KMS-11 (cell line): ENCODE data around the gene CIAO3.
"Not testable (repeated sequence)": the region's sequence is repeated elsewhere in the genome, so short reads cannot be mapped to it uniquely, and the experiment has no call there.

ENCODE experiments used
- H2AFZ ChIP-seq: fragments of 200-600 bp; sonication (generic); 2 replicates; pipeline ENCODE4 v1.6.1; 2016; ENCODE audit warnings: antibody characterized with exemption, mixed run types, low read depth
- H3K27ac ChIP-seq: fragments of 200-600 bp; sonication (generic); 2 replicates; pipeline ENCODE4 v1.6.1; 2016; ENCODE audit warnings: mild to moderate bottlenecking, mixed run types
- H3K27me3 ChIP-seq: fragments of 200-600 bp; sonication (generic); 2 replicates; pipeline ENCODE4 v1.6.1; 2017; ENCODE audit warnings: mild to moderate bottlenecking, low read depth, mixed run types, moderate library complexity; ENCODE audit not compliant: insufficient read depth
- H3K36me3 ChIP-seq: fragments of 200-600 bp; sonication (generic); 2 replicates; pipeline ENCODE4 v1.6.1; 2017; ENCODE audit warnings: mild to moderate bottlenecking, mixed run types; ENCODE audit not compliant: insufficient read depth
- H3K4me1 ChIP-seq: fragments of 200-600 bp; sonication (generic); 2 replicates; pipeline ENCODE4 v1.6.1; 2016; ENCODE audit warnings: mild to moderate bottlenecking, low read depth, mixed run types; ENCODE audit not compliant: poor library complexity, severe bottlenecking
- H3K4me2 ChIP-seq: fragments of 200-600 bp; sonication (generic); 2 replicates; pipeline ENCODE4 v1.7.0; 2016; ENCODE audit warnings: mild to moderate bottlenecking, mixed run types
- H3K4me3 ChIP-seq: fragments of 200-600 bp; sonication (generic); IDR thresholded peaks from 2 replicates; pipeline ENCODE4 v1.6.1; 2017; ENCODE audit warnings: low read depth, low read length, mixed read lengths; ENCODE audit not compliant: insufficient read depth
- H3K79me2 ChIP-seq: fragments of 200-600 bp; sonication (generic); 2 replicates; pipeline ENCODE4 v1.6.1; 2016; ENCODE audit warnings: low read depth, mixed run types; ENCODE audit not compliant: insufficient read depth
- H3K9ac ChIP-seq: fragments of 200-600 bp; sonication (generic); 2 replicates; pipeline ENCODE4 v1.6.1; 2016; ENCODE audit warnings: mild to moderate bottlenecking, mixed run types
- H4K20me1 ChIP-seq: fragments of 200-600 bp; sonication (generic); 2 replicates; pipeline ENCODE4 v1.6.1; 2016; ENCODE audit warnings: mild to moderate bottlenecking, mixed run types; ENCODE audit not compliant: insufficient read depth
- CTCF ChIP-seq: fragments of 200-600 bp; sonication (generic); conservative IDR thresholded peaks from 2 replicates; pipeline ENCODE4 v1.6.1; 2017; ENCODE audit warnings: low read depth, mild to moderate bottlenecking, antibody characterized with exemption, low read length, moderate library complexity, mixed read lengths

The CIAO3 gene

GRCh38 chr16:714079-714478 is 26.7 kb downstream of the CIAO3 start:
- Histone ChIP-seq H3K36me3 (no peaks in the 10 kb centered on the region), H3K27ac (no peak overlapping the region), H3K27me3 (peaks cover 67% of the 10 kb centered on the region), H3K4me1 (peaks cover 29% of the 10 kb centered on the region), H3K4me3 (no peak overlapping the region), H3K79me2 (no peaks in the 10 kb centered on the region), H4K20me1 (no peaks in the 10 kb centered on the region), H3K4me2 (no peak overlapping the region; the same call in 1 of the 2 replicates), H2AFZ (no peak overlapping the region), H3K9ac (no peak overlapping the region)
- no peak for TF ChIP-seq CTCF

GRCh38 chr16:712740-713250 is 28.0 kb downstream of the CIAO3 start:
- not testable (repeated sequence) for H4K20me1 ChIP-seq, H3K4me3 ChIP-seq, H2AFZ ChIP-seq, H3K27ac ChIP-seq, H3K9ac ChIP-seq, H3K4me2 ChIP-seq, H3K36me3 ChIP-seq, H3K79me2 ChIP-seq
- Histone ChIP-seq H3K4me1 (peaks cover 27% of the 10 kb centered on the region), H3K27me3 (peaks cover 80% of the 10 kb centered on the region)
- peak; percentile 36; the same call in 1 of the 2 replicates for TF ChIP-seq CTCF

GRCh38 chr16:711548-712320 is 29.1 kb downstream of the CIAO3 start:
- no peaks in the 10 kb centered on the region for H3K79me2 ChIP-seq
- H2AFZ ChIP-seq = no peak overlapping the region
- no peak overlapping the region for H3K27ac ChIP-seq
- H3K36me3 ChIP-seq = no peaks in the 10 kb centered on the region
- peaks cover 27% of the 10 kb centered on the region for H3K4me1 ChIP-seq
- no peaks in the 10 kb centered on the region for H4K20me1 ChIP-seq
- no peak overlapping the region for H3K9ac ChIP-seq
- peak overlapping the region; percentile 38; the same call in 1 of the 2 replicates for H3K4me2 ChIP-seq
- H3K27me3 ChIP-seq = peaks cover 88% of the 10 kb centered on the region
- H3K4me3 ChIP-seq = no peak overlapping the region
- peak; percentile 86 for TF ChIP-seq CTCF

- Histone ChIP-seq H3K4me2 (peak overlapping the region; percentile 38; the same call in 1 of the 2 replicates), H3K9ac (no peak overlapping the region), H2AFZ (no peak overlapping the region), H4K20me1 (no peaks in the 10 kb centered on the region), H3K4me3 (no peak overlapping the region), H3K36me3 (no peaks in the 10 kb centered on the region), H3K4me1 (peaks cover 27% of the 10 kb centered on the region), H3K27ac (no peak overlapping the region), H3K79me2 (no peaks in the 10 kb centered on the region), H3K27me3 (peaks cover 89% of the 10 kb centered on the region)
- no peak for TF ChIP-seq CTCF
Measured at GRCh38 chr16:711084-711483, 29.7 kb downstream of the CIAO3 start.
